Left ventricle myocardium inferior (tissue), 1 donor: ENCODE results near the gene PBX3. TPM values are rescaled to one million over a fixed set of nuclear protein-coding genes. Genes with fewer than 3 reads are reported as not detected.

Experiments used
- DNase-seq: peaks from one replicate; pipeline ENCODE4 v3.0.0-alpha.2; 2020
- H3K27ac ChIP-seq: fragments of 200-600 bp; replicated peaks from 2 replicates; pipeline ENCODE4 v1.8.0; 2021
- H3K27me3 ChIP-seq: fragments of 200-600 bp; 2 replicates; pipeline ENCODE4 v1.8.0; 2021; ENCODE audit warnings: low read depth
- H3K36me3 ChIP-seq: fragments of 200-600 bp; 2 replicates; pipeline ENCODE4 v1.8.0; 2021
- H3K4me1 ChIP-seq: fragments of 200-600 bp; 2 replicates; pipeline ENCODE4 v1.8.0; 2021
- H3K4me3 ChIP-seq: fragments of 200-600 bp; 2 replicates; pipeline ENCODE4 v1.8.0; 2021; ENCODE audit warnings: mild to moderate bottlenecking, moderate library complexity
- H3K9me3 ChIP-seq: fragments of 200-600 bp; replicated peaks from 2 replicates; pipeline ENCODE4 v1.8.0; 2021
- intact Hi-C: fragments of 100-400 bp; cut with micrococcal nuclease; formaldehyde crosslinking; loops from one replicate; pipeline ENCODE4 v1.11.0; 2022
- total RNA-seq: library from RNA; stranded (reverse); fragmentation: NEBNext Ultra II Directional; extraction: Animal tissue kit (Norgen Biotek cat#: 25700); gene quantifications from one replicate; pipeline ENCODE4 v1.2.1, GENCODE V29; 2021
- TF ChIP-seq, protein P1 (sequence below): fragments of 200-600 bp; IDR thresholded peaks from 2 replicates; pipeline ENCODE4 v1.8.0; 2021; ENCODE audit warnings: antibody characterized with exemption, mild to moderate bottlenecking, borderline replicate concordance
- donor health status: DM: no; HTN: yes; CAD: no; lungs with severe emphysema.

The PBX3 gene
- total RNA-seq, 1 donor from 2014 or later, result 44.2 TPM

DNA sequence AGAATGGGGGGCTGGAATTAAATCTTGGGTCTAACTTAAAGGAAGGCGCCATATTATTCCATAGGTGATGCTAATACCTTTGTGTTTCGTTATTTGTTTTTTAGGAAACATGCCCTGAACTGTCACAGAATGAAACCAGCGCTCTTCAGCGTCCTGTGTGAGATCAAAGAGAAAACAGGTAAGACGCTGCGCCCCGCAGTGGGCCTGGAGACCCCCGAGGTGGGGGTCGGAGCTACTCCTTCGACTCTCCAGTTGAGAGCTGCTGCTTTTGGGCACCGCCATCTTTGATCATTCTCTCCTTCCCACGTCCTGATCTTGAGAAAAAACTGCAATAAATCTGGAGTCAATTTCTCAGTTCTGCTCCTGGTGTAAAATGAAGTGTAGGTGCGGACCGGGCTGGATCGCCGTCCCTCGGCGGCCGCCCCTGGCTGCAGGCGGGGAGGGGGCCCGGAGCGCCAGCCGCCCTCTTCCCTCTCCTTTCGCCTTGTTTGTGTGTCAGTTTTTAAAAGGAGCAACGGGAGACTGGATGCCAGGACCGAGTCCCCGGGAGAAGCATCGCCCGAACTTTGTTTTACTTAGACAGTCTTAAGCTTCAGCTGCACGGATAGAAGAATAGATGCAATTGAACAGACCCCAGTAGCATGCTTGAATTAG, 1.4 kb downstream of the PBX3 start:
- Histone ChIP-seq H3K9me3 (no peaks in the 10 kb centered on the region), H3K4me1 (peaks cover 72% of the 10 kb centered on the region)
- DNase-seq, result no peak

DNA sequence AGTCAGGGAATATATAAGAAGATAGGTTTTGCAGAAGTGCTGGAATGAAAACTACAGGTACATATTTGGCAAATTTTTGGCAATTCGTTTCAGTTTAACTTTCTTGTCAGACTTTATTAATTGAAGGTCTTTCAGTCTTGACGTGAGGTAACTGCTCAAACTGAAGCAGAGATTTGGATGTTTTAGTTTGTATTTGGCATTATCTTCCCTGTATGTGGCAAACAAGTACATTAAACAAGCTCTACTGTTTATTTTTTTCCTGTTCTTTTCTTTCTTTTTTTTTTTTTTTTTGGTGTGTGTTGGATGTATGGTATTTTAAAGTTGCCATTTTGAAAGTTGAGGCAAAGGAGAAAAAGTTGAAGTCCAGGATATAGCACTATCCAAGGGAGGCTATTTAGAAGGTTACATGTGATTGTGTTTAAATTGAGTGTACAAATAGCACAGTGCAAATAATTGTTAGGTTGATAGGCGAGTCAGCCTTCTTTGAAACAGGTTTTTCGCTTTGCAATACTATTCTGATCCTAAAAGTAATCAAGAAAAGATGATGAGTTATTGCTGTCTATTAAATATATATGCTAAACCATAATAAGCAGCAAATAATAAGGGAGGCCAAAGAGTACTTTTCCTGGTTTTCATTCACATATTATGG, 2.2 kb downstream of the PBX3 start:
- no peak for DNase-seq
- Histone ChIP-seq H3K36me3 (no peaks in the 10 kb centered on the region), H3K27me3 (no peaks in the 10 kb centered on the region), H3K4me1 (peaks cover 80% of the 10 kb centered on the region), H3K4me3 (peak overlapping the region; percentile 77), H3K9me3 (no peaks in the 10 kb centered on the region), H3K27ac (peak overlapping the region; percentile 90)
- intact Hi-C loops, result no loop called here
- TF ChIP-seq, protein P1, sequence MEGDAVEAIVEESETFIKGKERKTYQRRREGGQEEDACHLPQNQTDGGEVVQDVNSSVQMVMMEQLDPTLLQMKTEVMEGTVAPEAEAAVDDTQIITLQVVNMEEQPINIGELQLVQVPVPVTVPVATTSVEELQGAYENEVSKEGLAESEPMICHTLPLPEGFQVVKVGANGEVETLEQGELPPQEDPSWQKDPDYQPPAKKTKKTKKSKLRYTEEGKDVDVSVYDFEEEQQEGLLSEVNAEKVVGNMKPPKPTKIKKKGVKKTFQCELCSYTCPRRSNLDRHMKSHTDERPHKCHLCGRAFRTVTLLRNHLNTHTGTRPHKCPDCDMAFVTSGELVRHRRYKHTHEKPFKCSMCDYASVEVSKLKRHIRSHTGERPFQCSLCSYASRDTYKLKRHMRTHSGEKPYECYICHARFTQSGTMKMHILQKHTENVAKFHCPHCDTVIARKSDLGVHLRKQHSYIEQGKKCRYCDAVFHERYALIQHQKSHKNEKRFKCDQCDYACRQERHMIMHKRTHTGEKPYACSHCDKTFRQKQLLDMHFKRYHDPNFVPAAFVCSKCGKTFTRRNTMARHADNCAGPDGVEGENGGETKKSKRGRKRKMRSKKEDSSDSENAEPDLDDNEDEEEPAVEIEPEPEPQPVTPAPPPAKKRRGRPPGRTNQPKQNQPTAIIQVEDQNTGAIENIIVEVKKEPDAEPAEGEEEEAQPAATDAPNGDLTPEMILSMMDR, result no peak

More for the DNA sequence above, 1.4 kb downstream of the PBX3 start:
- no peaks in the 10 kb centered on the region for H3K27me3 ChIP-seq
- H3K36me3 ChIP-seq, result no peaks in the 10 kb centered on the region
- intact Hi-C loops, result no loop called here
- TF ChIP-seq, protein P1, result no peak
- peak overlapping the region; percentile 90 for H3K27ac ChIP-seq
- H3K4me3 ChIP-seq, result peak overlapping the region; percentile 77

DNA sequence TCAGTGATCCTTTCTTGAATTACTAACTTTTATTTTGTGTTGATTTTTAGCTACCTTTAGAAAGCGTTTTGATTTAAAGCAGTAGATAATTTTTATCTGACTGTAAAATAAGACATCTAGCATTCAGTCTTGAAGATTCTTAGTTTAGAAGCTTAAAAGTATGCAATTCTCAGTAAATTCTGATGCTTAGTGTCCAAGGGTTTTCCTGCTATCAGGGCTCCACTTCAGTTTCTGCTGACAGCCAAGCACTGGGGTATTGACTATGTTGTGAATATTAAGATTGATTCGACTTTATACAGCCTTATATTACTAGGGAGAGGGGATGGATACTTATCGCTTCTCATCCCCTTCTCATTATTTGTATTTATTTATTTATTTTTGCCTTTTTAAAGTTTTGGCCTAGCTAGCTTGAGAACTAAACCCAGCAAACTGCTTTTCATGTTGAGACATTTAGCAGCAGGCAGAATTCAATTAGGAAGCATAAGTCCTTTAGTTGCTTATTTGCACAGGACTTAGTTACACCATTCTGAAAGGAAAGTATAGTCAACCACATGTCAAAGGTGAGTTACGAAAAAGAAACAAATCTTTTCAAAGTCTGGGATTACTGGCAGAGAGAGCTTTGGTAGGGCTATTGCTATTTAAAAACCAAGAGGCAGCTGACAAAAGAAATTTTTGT, 2.9 kb downstream of the PBX3 start:
- H3K4me1 ChIP-seq, result peaks cover 87% of the 10 kb centered on the region
- H3K9me3 ChIP-seq, result no peaks in the 10 kb centered on the region
- H3K27me3 ChIP-seq, result no peaks in the 10 kb centered on the region
- intact Hi-C loops, result no loop called here
- H3K36me3 ChIP-seq, result no peaks in the 10 kb centered on the region
- H3K4me3 ChIP-seq, result peak overlapping the region; percentile 77
- no peak for DNase-seq
- peak overlapping the region; percentile 90 for H3K27ac ChIP-seq
- TF ChIP-seq, protein P1, result no peak

DNA sequence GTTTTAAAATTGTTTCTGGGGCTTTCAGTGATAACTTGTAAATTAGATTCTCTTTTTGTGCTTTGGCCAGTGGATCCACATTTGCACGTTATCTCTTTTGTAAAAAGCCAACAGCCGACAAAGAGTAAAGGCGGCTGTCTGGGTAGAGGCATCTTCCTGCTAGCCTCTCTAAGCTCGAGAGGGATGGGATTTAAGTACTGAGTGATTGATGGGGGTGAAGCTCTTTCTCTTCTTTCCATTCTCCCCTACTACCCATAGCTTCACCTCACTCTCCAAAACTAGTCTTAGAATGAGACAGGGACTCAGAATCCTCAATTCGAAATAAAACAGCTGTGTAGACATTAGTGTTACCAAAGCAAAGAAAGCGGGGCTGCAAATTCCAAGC, 3.4 kb downstream of the PBX3 start:
- peak overlapping the region; percentile 90 for H3K27ac ChIP-seq
- H3K36me3 ChIP-seq, result no peaks in the 10 kb centered on the region
- intact Hi-C loops, result no loop called here
- peaks cover 88% of the 10 kb centered on the region for H3K4me1 ChIP-seq
- DNase-seq, result no peak
- TF ChIP-seq, protein P1, result no peak
- peak overlapping the region; percentile 77 for H3K4me3 ChIP-seq
- no peaks in the 10 kb centered on the region for H3K27me3 ChIP-seq
- H3K9me3 ChIP-seq, result no peaks in the 10 kb centered on the region

DNA sequence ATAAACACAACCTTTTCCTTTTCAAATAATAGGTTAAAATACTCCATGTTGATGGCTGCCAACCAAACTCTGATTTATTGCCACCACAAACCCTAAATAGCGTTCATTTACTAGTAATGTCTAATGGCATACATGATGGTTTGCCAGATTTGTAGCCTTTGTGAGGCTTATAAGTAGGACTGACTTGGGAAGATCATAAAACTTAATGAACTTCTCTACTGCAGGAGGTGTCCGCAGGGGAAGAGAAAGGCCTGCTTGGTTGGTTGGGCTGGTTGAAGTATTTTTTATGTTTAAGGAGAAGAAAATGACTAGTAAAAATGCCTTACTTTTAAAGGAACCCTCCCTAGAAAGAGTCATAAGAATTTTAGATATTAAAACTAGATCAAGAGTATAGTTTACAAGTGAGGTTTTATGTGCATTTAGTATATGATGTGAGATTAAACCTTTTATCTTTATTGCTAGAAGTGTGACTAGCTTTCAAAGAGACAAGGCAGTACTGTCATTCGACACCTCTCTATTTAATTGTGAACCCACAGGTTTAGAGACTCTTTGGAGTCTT, 5.0 kb downstream of the PBX3 start:
- DNase-seq, result no peak
- H3K36me3 ChIP-seq, result no peaks in the 10 kb centered on the region
- peaks cover 97% of the 10 kb centered on the region for H3K4me1 ChIP-seq
- no peak overlapping the region for H3K4me3 ChIP-seq
- no peaks in the 10 kb centered on the region for H3K27me3 ChIP-seq
- intact Hi-C loops, result no loop called here
- no peaks in the 10 kb centered on the region for H3K9me3 ChIP-seq
- TF ChIP-seq, protein P1, result no peak
- peak overlapping the region; percentile 5 for H3K27ac ChIP-seq
